NCI-H2107 treated with DMSO at 0.1 percent for 48 hours (cell line): ENCODE data around the gene COQ3.
"Not testable (repeated sequence)": the region's sequence is repeated elsewhere in the genome, so short reads cannot be mapped to it uniquely, and the experiment has no call there.

Experiments
- DNase-seq: peaks from one replicate; lab custom pipeline; 2025; ENCODE audit not compliant: unreplicated experiment; lab: John Stamatoyannopoulos, UW

The COQ3 gene

DNA sequence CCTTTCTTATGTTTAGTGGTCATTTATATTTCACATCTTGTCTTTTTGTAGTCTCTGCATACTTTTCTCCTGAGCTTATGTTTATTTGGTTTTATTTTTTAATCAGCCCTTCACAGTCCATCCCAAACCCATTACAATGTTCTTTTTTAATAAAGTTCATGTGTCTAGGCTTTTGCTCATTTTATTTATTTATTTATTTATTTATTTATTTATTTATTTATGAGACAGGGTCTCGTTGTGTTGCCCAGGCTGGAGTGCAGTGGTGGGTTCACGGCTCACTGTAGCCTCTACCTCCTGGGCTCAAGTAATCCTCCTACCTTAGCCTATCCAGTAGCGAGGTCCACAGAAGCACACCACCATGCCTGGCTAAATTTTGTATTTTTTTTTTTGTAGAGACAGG lies 3.1 kb downstream of the COQ3 start:
- DNase-seq, result no peak

DNA sequence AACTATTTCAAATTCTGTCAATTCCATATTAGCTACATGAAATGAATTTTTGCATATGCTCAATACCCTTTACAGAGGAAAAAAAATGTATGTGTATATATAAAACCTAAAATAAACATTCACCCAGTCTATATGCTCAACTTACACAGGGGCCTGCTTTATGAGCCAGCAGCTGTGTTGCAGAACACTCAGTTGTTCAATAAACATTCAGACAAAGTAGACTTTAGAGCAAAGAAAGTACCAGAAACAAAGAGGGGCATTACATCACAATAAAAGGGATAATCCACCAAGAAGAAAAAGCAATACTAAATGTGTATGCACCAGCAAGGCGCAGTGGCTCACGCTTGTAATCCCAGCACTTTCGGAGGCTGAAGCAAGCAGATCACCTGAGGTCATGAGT lies 9.5 kb downstream of the COQ3 start:
- DNase-seq, result no peak

DNA sequence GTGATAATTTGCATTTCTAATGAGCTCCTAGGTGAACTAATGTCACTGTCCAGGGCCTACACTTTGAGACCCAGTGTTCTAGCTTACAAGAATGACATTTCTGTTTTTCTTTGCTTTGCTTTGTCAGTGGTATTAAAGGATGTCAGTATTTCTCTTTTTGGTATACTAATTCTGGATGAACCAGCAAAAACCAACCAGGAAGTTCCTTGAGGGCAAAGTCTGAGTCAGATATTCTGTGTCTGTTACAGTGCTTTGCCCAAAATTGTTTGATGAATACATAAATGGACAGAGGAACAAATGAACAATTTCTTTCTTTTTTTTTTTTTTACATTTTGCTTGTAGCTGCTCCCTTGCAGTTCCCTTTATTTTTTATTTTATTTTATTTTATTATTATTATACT lies 15.4 kb downstream of the COQ3 start:
- no peak for DNase-seq

GRCh38 chr6:99369533-99369932 lies 24.5 kb downstream of the COQ3 start:
- DNase-seq, result no peak

- no peak for DNase-seq
These were observed 27.1 kb downstream of the COQ3 start for GRCh38 chr6:99366852-99367251.

- no peak for DNase-seq
These were observed 30.0 kb downstream of the COQ3 start for GRCh38 chr6:99364026-99364425.

DNA sequence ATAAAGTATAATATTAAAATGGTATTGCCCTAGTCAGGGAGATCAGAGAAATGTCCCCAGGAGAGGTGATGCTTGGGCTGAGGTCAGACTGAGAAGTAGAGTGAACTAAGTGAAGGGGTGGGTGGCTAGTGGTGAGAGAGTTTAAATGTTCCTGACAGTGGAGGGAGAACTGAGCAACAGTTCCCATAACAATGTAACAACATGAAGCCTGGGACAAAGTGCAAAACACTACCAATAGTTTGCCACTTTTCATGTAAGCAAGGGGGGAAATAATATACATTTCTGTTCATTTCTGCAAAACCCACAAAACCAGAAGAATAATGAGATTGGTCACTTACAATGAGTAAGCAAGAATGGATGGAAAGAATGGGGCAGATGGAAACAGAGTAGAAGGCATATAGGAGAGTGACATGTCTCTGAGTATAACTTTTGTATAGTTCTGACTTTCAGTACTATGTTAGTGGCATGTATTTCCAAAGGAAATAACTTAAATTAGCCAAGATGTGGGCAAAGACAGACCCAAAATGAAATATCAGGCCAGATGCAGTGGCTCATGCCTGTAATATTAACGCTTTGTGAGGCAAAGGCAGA lies 31.2 kb downstream of the COQ3 start:
- DNase-seq, result no peak

DNA sequence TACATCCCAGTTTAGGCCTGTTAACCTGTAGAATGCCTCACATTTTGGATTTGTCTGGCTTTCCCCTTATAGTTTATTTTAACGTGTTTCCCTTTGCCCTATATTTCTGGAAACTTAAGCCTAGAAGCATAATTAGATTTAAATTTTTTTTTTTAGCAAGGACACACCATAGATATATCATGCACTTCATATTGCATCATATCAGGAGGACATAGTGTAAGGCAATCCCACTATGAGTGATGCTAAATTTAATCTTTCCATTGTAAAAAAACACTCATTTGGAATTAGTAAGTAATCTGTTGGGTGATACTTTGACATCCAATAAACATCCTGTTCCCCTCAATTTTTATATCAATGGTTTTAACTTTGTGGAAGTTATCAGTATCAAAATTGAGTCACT lies 34.2 kb downstream of the COQ3 start:
- DNase-seq, result no peak

DNA sequence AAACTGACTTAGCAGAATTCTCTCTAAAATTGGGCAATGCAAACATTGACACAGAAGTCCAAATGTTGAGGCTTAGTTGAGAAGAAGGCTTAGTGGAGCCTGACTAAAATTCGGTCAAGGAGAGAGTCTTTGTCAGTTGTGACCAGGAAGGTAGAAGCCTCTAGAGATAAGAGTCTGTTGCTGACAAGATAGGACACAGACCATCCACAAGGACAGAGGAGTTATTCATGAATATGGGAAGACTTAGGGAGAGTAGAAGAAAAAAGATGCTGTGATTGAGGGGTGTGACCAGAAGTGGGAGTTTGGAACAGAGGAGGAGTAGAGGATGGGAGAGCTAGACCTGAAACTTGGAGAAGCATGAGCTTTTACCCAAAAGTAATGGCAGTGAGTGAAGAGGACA lies 37.4 kb downstream of the COQ3 start:
- DNase-seq, result no peak

DNA sequence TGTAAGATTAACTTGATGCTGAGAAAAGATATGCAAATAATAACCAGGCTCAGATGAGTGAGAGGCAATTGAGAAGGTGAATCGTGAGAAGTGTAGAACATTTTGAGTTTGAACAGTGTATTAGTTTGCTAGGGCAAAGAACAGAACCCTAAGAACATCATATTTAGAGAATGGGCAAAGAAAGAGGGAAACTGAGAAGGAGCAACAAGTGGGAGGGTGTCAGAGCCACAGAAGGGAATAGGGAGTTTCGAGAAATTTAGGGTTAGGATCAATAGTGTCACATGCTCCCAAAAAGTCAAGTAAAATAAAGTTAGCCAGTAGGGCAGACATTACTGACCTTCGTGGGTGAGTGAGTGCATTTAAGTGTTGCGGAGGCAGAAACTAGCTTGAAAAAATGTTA lies 39.0 kb downstream of the COQ3 start:
- DNase-seq, result no peak

DNA sequence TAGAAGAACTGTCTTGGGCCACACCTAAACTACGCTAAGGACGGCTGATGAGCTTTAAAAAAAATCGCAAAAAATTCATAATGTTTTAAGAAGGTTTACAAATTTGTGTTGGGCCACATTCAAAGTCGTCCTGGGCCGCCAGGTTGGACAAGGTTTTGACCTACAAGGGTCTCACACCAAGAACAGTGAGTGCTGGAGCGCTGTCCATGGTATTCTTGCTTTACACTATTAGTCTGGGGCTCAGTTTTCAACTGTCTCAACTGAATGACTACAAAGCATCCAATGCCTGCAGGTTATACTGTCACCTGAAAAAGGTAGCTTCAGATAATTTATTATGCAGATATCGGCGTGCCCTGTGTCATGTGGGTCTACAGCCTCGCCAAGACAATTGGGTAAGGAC lies 40.9 kb downstream of the COQ3 start:
- DNase-seq, result no peak

- DNase-seq, result peak; percentile 40
These were observed 43.4 kb downstream of the COQ3 start for GRCh38 chr6:99350573-99350972.

GRCh38 chr6:99349171-99350141 lies 44.5 kb downstream of the COQ3 start, which contains the start of gene FAXC:
TSS of gene FAXC (minus strand) at chr6:99349674. CDS start at chr6:99349372, 302 bp downstream.
- DNase-seq, result peak; percentile 83

- peak; percentile 36 for DNase-seq
These were observed 45.5 kb downstream of the COQ3 start for GRCh38 chr6:99348288-99349170.

DNA sequence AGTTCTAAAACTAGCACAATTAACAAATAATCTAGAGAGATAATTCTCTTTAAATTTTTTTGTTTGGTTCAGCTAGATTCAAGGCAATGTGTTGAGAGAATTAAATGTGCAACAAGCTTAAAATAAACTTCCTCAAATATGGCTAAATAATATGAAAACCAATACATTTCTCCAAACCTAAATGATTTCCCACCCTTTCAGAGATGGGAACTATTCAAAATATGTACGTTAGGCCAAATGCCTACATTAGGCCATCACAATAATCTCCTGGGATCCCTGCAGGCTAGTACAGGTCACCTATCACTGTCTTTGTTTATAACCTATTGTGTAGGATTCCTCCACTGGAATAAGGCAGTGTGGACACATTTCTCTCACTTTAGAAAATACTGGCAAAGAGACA lies 46.2 kb downstream of the COQ3 start:
- DNase-seq, result no peak

DNA sequence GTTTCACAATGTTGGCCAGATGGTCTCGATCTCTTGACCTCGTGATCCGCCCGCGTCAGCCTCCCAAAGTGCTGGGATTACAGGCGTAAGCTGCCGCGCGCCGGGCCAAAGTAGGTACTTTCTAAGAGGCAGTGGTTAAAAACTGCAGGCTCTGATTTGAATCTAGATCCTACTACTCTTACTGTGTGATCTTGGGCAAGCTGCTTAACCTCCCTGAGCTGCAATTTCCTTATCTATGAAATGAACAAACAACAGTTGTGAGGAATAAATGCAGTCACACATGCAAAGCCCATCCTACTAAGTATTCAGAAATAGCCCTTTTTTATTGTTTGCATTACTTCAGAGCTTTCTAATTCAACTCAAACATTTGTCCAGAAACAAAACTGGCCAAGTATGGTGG lies 47.4 kb downstream of the COQ3 start:
- DNase-seq, result no peak

DNA sequence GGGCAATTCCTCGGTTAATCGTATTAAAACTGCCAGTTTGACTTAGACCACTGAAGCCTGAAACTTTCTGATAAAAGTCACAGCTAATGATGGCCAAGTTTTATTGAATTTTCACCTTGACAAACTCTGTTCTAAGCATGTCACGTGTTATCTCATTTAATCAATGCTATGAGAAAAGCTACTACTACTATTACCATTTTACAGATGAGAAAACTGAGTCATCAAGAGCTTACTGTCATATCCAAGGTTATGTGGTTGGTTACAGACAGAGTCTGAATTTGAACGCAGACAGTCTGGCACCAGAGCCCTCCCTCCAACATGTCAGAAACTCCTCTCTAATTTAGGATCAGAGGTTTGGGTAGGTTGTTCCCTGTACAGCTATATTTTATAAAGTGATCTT lies 48.8 kb downstream of the COQ3 start:
- DNase-seq, result no peak

DNA sequence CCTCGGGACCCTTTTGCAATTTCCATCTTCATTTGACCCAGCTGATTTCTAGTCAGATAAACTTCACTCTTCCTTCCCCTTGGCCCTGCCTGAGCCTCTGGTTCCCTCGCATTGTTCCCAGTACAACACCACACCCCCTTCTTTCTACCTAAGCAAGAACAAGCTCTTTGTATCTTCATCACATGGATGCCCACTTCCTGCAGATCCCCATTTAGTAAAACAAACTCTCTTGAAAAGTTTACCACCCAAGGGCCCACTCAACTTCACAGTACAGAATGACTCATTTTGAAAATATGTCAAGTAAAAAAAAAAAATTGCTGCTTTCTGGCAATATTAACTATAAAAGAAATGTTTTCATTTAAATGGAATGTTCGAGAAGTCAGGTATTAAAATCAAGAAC lies 49.7 kb downstream of the COQ3 start:
- no peak for DNase-seq

DNA sequence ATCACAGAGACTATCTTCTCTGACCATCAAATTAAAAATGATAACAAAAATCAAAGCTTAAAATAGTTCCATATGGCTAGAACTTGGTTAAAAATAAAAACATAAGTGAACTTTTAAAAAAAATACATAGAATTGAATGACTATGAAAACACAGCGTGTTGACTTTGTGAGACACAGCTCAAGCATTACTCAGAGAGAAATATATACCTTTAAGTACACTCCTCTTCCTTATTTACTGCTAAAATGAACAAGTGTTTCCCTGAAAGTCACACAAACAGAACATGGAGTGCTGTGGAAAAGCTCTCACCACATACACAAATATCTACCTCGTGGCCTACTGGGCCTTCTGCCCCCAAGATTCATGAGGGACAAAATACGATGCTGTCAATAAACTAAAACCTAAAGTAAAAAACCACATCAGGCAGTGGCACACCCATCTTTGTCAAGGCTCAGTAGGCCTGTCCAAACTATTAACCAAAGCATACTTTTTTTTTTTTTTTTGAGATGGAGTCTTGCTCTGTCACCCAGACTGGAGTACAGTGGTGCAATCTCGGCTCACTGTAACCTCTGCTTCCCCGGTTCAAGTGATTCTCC lies 52.0 kb downstream of the COQ3 start:
- no peak for DNase-seq

GRCh38 chr6:99338188-99338587 lies 55.8 kb downstream of the COQ3 start:
- peak; percentile 73 for DNase-seq

DNA sequence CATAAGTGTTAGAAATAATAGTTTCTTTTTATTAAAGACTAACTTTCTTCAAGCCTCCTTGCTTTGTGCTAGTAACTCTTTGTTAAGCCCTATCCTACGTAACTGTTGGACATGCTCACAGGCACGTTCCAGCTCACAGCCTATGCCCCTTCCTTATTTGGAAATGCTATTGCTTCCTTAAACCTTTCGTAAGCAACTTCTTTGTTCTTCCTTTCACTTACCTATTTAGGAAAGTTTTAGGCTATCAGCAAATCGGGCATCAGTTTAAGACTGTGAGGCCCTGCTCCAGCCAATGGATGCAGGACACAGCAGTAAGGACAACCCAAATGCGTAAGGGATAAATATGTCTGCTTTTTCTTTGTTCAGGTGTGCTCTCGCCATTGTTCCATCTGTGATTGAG lies 58.7 kb downstream of the COQ3 start:
- DNase-seq, result not testable (repeated sequence)
